ENCODE data around the gene PPP2R1B.

- TF ChIP-seq POLR2AphosphoS5 (IDR thresholded peaks at IDR 0.05; ENCODE audit: insufficient read depth in 1 of 2, low read depth in 1 of 2) (no peak), POLR2A (IDR thresholded peaks at IDR 0.05) (no peak), CTCF (IDR thresholded peaks at IDR 0.05) (no peak)
These were observed 10.1 kb downstream of the PPP2R1B start for GRCh38 chr11:111756097-111756496.
